ENCODE data around the gene BLVRB.

Gene BLVRB

GRCh38 chr19:40398417-40399131 lies 67.0 kb downstream of the BLVRB start:
- no peak overlapping the region for H3K27ac ChIP-seq (replicated peaks)
- TF ChIP-seq POLR2AphosphoS5 (IDR thresholded peaks at IDR 0.05; ENCODE audit: low read depth) (no peak), GABPA (IDR thresholded peaks at IDR 0.05; ENCODE audit: low read depth) (no peak), SPI1 (IDR thresholded peaks at IDR 0.05; ENCODE audit: borderline replicate concordance, low read depth) (no peak)
- TF ChIP-seq, protein P1, sequence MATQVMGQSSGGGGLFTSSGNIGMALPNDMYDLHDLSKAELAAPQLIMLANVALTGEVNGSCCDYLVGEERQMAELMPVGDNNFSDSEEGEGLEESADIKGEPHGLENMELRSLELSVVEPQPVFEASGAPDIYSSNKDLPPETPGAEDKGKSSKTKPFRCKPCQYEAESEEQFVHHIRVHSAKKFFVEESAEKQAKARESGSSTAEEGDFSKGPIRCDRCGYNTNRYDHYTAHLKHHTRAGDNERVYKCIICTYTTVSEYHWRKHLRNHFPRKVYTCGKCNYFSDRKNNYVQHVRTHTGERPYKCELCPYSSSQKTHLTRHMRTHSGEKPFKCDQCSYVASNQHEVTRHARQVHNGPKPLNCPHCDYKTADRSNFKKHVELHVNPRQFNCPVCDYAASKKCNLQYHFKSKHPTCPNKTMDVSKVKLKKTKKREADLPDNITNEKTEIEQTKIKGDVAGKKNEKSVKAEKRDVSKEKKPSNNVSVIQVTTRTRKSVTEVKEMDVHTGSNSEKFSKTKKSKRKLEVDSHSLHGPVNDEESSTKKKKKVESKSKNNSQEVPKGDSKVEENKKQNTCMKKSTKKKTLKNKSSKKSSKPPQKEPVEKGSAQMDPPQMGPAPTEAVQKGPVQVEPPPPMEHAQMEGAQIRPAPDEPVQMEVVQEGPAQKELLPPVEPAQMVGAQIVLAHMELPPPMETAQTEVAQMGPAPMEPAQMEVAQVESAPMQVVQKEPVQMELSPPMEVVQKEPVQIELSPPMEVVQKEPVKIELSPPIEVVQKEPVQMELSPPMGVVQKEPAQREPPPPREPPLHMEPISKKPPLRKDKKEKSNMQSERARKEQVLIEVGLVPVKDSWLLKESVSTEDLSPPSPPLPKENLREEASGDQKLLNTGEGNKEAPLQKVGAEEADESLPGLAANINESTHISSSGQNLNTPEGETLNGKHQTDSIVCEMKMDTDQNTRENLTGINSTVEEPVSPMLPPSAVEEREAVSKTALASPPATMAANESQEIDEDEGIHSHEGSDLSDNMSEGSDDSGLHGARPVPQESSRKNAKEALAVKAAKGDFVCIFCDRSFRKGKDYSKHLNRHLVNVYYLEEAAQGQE (IDR thresholded peaks at IDR 0.05; ENCODE audit: insufficient replicate concordance, low read depth) = no peak
- TF ChIP-seq, protein P2, sequence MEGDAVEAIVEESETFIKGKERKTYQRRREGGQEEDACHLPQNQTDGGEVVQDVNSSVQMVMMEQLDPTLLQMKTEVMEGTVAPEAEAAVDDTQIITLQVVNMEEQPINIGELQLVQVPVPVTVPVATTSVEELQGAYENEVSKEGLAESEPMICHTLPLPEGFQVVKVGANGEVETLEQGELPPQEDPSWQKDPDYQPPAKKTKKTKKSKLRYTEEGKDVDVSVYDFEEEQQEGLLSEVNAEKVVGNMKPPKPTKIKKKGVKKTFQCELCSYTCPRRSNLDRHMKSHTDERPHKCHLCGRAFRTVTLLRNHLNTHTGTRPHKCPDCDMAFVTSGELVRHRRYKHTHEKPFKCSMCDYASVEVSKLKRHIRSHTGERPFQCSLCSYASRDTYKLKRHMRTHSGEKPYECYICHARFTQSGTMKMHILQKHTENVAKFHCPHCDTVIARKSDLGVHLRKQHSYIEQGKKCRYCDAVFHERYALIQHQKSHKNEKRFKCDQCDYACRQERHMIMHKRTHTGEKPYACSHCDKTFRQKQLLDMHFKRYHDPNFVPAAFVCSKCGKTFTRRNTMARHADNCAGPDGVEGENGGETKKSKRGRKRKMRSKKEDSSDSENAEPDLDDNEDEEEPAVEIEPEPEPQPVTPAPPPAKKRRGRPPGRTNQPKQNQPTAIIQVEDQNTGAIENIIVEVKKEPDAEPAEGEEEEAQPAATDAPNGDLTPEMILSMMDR (IDR thresholded peaks at IDR 0.05; ENCODE audit: insufficient read depth, low read length) = no peak
- H3K27me3 ChIP-seq (ENCODE audit: insufficient read depth, poor library complexity, severe bottlenecking) = peaks cover 24% of the 10 kb centered on the region
- no peak overlapping the region for H3K4me3 ChIP-seq (replicated peaks; ENCODE audit: insufficient read depth, low read length)
- DNase-seq (ENCODE audit: low read depth in 1 of 2, low spot score in 1 of 2) = peak; percentile 38 to 43
